HCT116 (cell line): Measurements from ENCODE around the gene TRAF5. TPM values are rescaled to one million over a fixed set of nuclear protein-coding genes. Genes with fewer than 3 reads are reported as not detected.
A peak's percentile ranks its signal among the peaks of the same experiment; 100 is the strongest.

ENCODE experiments used
- ATAC-seq: fragments of 200-7000 bp; cut with Tn5 transposase; 2 replicates; pipeline ENCODE4 v1.9.1; 2020; ENCODE audit warnings: mild to moderate bottlenecking, moderate library complexity
- BruUV-seq: library from RNA; stranded (reverse); fragments of 400-500 nt; replicated peaks from 2 replicates; lab custom pipeline; 2021; lab: Mats Ljungman, UMichigan
- CTCF ChIA-PET: fragments of 300-600 bp; sonication (Branson Sonifier 250); formaldehyde crosslinking; loops from one replicate; lab custom pipeline; 2021; ENCODE audit warnings: antibody characterized with exemption; lab: Charles Lee
- POLR2A ChIA-PET: fragments of 300-600, 350-600 bp; sonication (Branson Sonifier 250); formaldehyde crosslinking; loops from one replicate; lab custom pipeline; 2021; ENCODE audit warnings: antibody characterized with exemption; lab: Charles Lee
- RAD21 ChIA-PET, 2 experiments: fragments of 300-600 bp; sonication (Branson Sonifier 250); formaldehyde crosslinking; loops; one replicate each; lab custom pipeline; 2023; ENCODE audit warnings: low total read pairs in 2 of 2; ENCODE audit not compliant: uncharacterized antibody in 2 of 2, unreplicated experiment in 2 of 2, low non-redundant PET in 1 of 2; lab: Charles Lee
- DNase-seq: peaks from one replicate; pipeline ENCODE4 v3.0.0-alpha.2; 2010; ENCODE audit warnings: low read depth, low spot score
- H2AFZ ChIP-seq: fragments of 200-600 bp; shearing (Covaris generic), sonication (generic); 2 replicates; pipeline ENCODE4 v1.6.1; 2017; ENCODE audit warnings: low read depth, mixed run types, mixed read lengths, antibody characterized with exemption, low read length; ENCODE audit not compliant: poor library complexity, severe bottlenecking
- H3K27ac ChIP-seq: 2 replicates; pipeline ENCODE4 v1.5.1; 2012; ENCODE audit warnings: low read depth, low read length
- H3K27me3 ChIP-seq: fragments of 200-600 bp; sonication (generic); 2 replicates; pipeline ENCODE4 v1.6.1; 2016; ENCODE audit warnings: mixed run types, low read length, mixed read lengths; ENCODE audit not compliant: insufficient read depth
- H3K36me3 ChIP-seq, 2 experiments: fragments of 200-500 bp in 1 of 2; fragments of 200-600 bp in 1 of 2; sonication (Bioruptor generic) in 1 of 2; sonication (generic) in 1 of 2; 2 replicates each; pipeline versions ENCODE4 v1.5.1 to v1.6.1; 2014 to 2016; ENCODE audit warnings: low read length in 2 of 2, inconsistent platforms in 1 of 2, mixed read lengths in 1 of 2, mixed run types in 1 of 2; ENCODE audit not compliant: insufficient read depth in 2 of 2, control insufficient read depth in 1 of 2
- H3K4me1 ChIP-seq, 2 experiments: fragments of 200-600 bp in 1 of 2; sonication (generic) in 1 of 2; 2 replicates each; pipeline versions ENCODE4 v1.5.1 to v1.6.1; 2012 to 2017; ENCODE audit warnings: low read length in 2 of 2, inconsistent platforms in 1 of 2, mild to moderate bottlenecking in 1 of 2, mixed read lengths in 1 of 2, mixed run types in 1 of 2, moderate library complexity in 1 of 2; ENCODE audit not compliant: insufficient read depth in 2 of 2, control insufficient read depth in 1 of 2
- H3K4me2 ChIP-seq: fragments of 200-600 bp; sonication (generic); 2 replicates; pipeline ENCODE4 v1.6.1; 2017; ENCODE audit warnings: mixed run types, low read length, mixed read lengths
- H3K4me3 ChIP-seq, 2 experiments: fragments of 200-600 bp in 1 of 2; sonication (generic) in 1 of 2; replicated peaks in 1 of 2; 2 replicates each; pipeline ENCODE4 v1.5.1; 2011 to 2016; ENCODE audit warnings: low read length in 2 of 2, control low read depth in 1 of 2, low read depth in 1 of 2, mild to moderate bottlenecking in 1 of 2, mixed read lengths in 1 of 2, mixed run types in 1 of 2
- H3K79me2 ChIP-seq: fragments of 200-600 bp; sonication (generic); 2 replicates; pipeline ENCODE4 v1.6.1; 2017; ENCODE audit warnings: mild to moderate bottlenecking, mixed run types, low read length, moderate library complexity, mixed read lengths; ENCODE audit not compliant: insufficient read depth
- H3K9ac ChIP-seq: fragments of 200-600 bp; sonication (generic); 2 replicates; pipeline ENCODE4 v1.6.1; 2016; ENCODE audit warnings: low read length, mixed read lengths
- H3K9me2 ChIP-seq: fragments of 200-600 bp; sonication (generic), shearing (Covaris generic); 2 replicates; pipeline ENCODE4 v1.6.1; 2017; ENCODE audit warnings: mixed run types, mild to moderate bottlenecking, moderate library complexity; ENCODE audit not compliant: insufficient read depth
- H3K9me3 ChIP-seq, 2 experiments: fragments of 200-500 bp in 1 of 2; fragments of 200-600 bp in 1 of 2; sonication (Bioruptor generic) in 1 of 2; sonication (generic) in 1 of 2; 2 replicates each; pipeline ENCODE4 v1.6.1; 2014 to 2017; ENCODE audit warnings: low read length in 2 of 2, mixed read lengths in 2 of 2, inconsistent platforms in 1 of 2, low read depth in 1 of 2, mild to moderate bottlenecking in 1 of 2, mixed run types in 1 of 2, moderate library complexity in 1 of 2; ENCODE audit not compliant: control insufficient read depth in 1 of 2, insufficient read depth in 1 of 2
- H4K20me1 ChIP-seq: fragments of 200-600 bp; sonication (generic), shearing (Covaris generic); 2 replicates; pipeline ENCODE4 v1.6.1; 2017; ENCODE audit warnings: mixed run types, mild to moderate bottlenecking, moderate library complexity; ENCODE audit not compliant: insufficient read depth
- CEBPB ChIP-seq: IDR thresholded peaks from 2 replicates; pipeline ENCODE4 v1.6.1; 2012; ENCODE audit warnings: low read depth
- EZH2 ChIP-seq: fragments of 200-600 bp; sonication (generic); IDR thresholded peaks from 2 replicates; pipeline ENCODE4 v1.6.1; 2017; ENCODE audit warnings: antibody characterized with exemption, mixed run types
- EZH2phosphoT487 ChIP-seq: fragments of 200-600 bp; IDR thresholded peaks from 2 replicates; pipeline ENCODE4 v1.6.1; 2018; ENCODE audit warnings: antibody characterized with exemption, borderline replicate concordance
- FOSL1 ChIP-seq: IDR thresholded peaks from 2 replicates; pipeline ENCODE4 v1.6.1; 2012; ENCODE audit warnings: low read depth
- JUND ChIP-seq: IDR thresholded peaks from 2 replicates; pipeline ENCODE4 v1.6.1; 2012
- SP1 ChIP-seq: IDR thresholded peaks from 2 replicates; pipeline ENCODE4 v1.6.1; 2012; ENCODE audit warnings: low read depth
- TCF7L2 ChIP-seq: IDR thresholded peaks from 2 replicates; pipeline ENCODE4 v1.7.0; 2011; ENCODE audit warnings: borderline replicate concordance, inconsistent platforms; ENCODE audit not compliant: insufficient read depth, insufficient read length; ENCODE audit errors: extremely low read depth
- YY1 ChIP-seq: IDR thresholded peaks from 2 replicates; pipeline ENCODE4 v1.6.1; 2011; ENCODE audit warnings: low read length, low read depth, moderate library complexity, mild to moderate bottlenecking; ENCODE audit not compliant: insufficient replicate concordance; ENCODE audit errors: extremely low read depth
- ZFX ChIP-seq: fragments of 450-650 bp; IDR thresholded peaks from 2 replicates; pipeline ENCODE4 v1.6.1; 2017
- ZNF274 ChIP-seq: fragments of 200-500 bp; sonication (Bioruptor generic); IDR thresholded peaks from 2 replicates; pipeline ENCODE4 v1.6.1; 2014; ENCODE audit warnings: mild to moderate bottlenecking, low read depth, low read length, inconsistent platforms
- intact Hi-C: fragments of 100-400 bp; cut with micrococcal nuclease; formaldehyde crosslinking; loops from 2 replicates; pipeline ENCODE4 v1.10.0; 2022
- total RNA-seq: library from RNA; stranded (reverse); gene quantifications from one replicate; pipeline ENCODE4 v1.2.1, GENCODE V29; 2021; ENCODE audit not compliant: unreplicated experiment
- TF ChIP-seq, protein P1 (sequence below): IDR thresholded peaks from 2 replicates; pipeline ENCODE4 v1.6.1; 2012
- TF ChIP-seq, protein P2 (sequence below), 3 experiments: fragments of 200-600 bp in 1 of 3; sonication (generic) in 1 of 3; IDR thresholded peaks in 2 of 3; conservative IDR thresholded peaks in 1 of 3; 2 replicates each; pipeline ENCODE4 v1.5.1; 2012 to 2017; ENCODE audit warnings: low read depth in 2 of 3, low read length in 2 of 3, antibody characterized with exemption in 1 of 3, borderline replicate concordance in 1 of 3, control low read depth in 1 of 3, mild to moderate bottlenecking in 1 of 3, mixed read lengths in 1 of 3, mixed run types in 1 of 3, moderate library complexity in 1 of 3; ENCODE audit not compliant: insufficient read depth in 1 of 3

Gene TRAF5
- total RNA-seq, 1 experiment from 2014 or later: 6.5 TPM

DNA sequence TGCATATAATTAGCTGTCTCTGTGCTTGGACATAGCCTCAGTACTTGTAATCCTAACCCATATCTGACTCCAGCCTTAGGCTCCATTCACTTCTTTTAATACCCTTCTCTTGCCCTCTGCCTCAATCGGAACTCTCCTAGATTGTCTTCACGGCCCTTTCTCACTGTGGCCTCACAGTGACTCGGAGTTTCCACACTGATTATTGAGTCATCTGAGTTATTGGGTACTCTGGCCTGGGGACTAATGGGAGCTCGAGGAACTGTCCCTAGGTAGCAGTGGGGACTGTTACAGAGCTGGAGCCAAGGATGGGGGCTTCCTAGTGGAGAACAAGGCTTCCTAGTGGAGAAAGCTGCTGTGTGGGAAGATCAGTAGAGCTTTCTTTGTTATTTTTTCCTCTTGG is 17.0 kb downstream of the TRAF5 start:
- RAD21 ChIA-PET: no interaction called here
- Histone ChIP-seq H3K9me3 (no peaks in the 10 kb centered on the region), H3K4me2 (peak overlapping the region; percentile 19; the same call in 1 of the 2 replicates), H3K36me3 (no peaks in the 10 kb centered on the region), H3K27me3 (no peaks in the 10 kb centered on the region), H3K79me2 (no peaks in the 10 kb centered on the region), H4K20me1 (no peaks in the 10 kb centered on the region), H2AFZ (no peak overlapping the region), H3K27ac (no peak overlapping the region), H3K4me3 (no peak overlapping the region), H3K4me1 (peaks cover 3 to 24% of the 10 kb centered on the region in 2 experiments; a peak in 2 of 4 replicates), H3K9me2 (no peaks in the 10 kb centered on the region), H3K9ac (no peak overlapping the region)
- TF ChIP-seq CEBPB: 0 out of 2 replicates have a peak, but pooled peaks have one; percentile 41
- TF ChIP-seq, protein P1, sequence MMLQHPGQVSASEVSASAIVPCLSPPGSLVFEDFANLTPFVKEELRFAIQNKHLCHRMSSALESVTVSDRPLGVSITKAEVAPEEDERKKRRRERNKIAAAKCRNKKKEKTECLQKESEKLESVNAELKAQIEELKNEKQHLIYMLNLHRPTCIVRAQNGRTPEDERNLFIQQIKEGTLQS: peak; percentile 28; the same call in 1 of the 2 replicates
- no peak for TF ChIP-seq ZFX
- TF ChIP-seq EZH2: no peak
- TF ChIP-seq SP1: peak; percentile 32
- no peak for TF ChIP-seq YY1
- no peak for TF ChIP-seq TCF7L2
- TF ChIP-seq, protein P2, sequence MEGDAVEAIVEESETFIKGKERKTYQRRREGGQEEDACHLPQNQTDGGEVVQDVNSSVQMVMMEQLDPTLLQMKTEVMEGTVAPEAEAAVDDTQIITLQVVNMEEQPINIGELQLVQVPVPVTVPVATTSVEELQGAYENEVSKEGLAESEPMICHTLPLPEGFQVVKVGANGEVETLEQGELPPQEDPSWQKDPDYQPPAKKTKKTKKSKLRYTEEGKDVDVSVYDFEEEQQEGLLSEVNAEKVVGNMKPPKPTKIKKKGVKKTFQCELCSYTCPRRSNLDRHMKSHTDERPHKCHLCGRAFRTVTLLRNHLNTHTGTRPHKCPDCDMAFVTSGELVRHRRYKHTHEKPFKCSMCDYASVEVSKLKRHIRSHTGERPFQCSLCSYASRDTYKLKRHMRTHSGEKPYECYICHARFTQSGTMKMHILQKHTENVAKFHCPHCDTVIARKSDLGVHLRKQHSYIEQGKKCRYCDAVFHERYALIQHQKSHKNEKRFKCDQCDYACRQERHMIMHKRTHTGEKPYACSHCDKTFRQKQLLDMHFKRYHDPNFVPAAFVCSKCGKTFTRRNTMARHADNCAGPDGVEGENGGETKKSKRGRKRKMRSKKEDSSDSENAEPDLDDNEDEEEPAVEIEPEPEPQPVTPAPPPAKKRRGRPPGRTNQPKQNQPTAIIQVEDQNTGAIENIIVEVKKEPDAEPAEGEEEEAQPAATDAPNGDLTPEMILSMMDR (IDR thresholded peaks at IDR 0.05 in 2 of 3, conservative IDR thresholded peaks at IDR 0.05 in 1 of 3; ENCODE audit: borderline replicate concordance in 1 of 3, insufficient read depth in 1 of 3, low read depth in 2 of 3, low read length in 2 of 3): no peak
- TF ChIP-seq EZH2phosphoT487: no peak
- no peak for TF ChIP-seq ZNF274
- peak; percentile 67 for TF ChIP-seq FOSL1
- peak; percentile 51 for TF ChIP-seq JUND
- intact Hi-C loops: no loop called here
- POLR2A ChIA-PET: no interaction called here
- no TSS peak for BruUV-seq
- DNase-seq (no peak), ATAC-seq (no peak)
- CTCF ChIA-PET: no interaction called here
